T1000 (cell line): Measurements from ENCODE around the gene OTOG.

ENCODE experiments used
- DNase-seq: peaks from one replicate; lab custom pipeline; 2025; ENCODE audit warnings: mixed read lengths; lab: John Stamatoyannopoulos, UW

The OTOG gene

GRCh38 chr11:17561526-17561925 lies 14.5 kb downstream of the OTOG start:
- DNase-seq = no peak

- DNase-seq = no peak
Observed at GRCh38 chr11:17563231-17563646, 16.2 kb downstream of the OTOG start.

GRCh38 chr11:17563961-17564686 lies 17.1 kb downstream of the OTOG start:
- DNase-seq = no peak

- DNase-seq = no peak
Observed at GRCh38 chr11:17564687-17565042, 17.6 kb downstream of the OTOG start.

- no peak for DNase-seq
Observed at GRCh38 chr11:17568944-17569343, 21.9 kb downstream of the OTOG start.

- DNase-seq = no peak
Observed at GRCh38 chr11:17570034-17570433, 23.0 kb downstream of the OTOG start.

GRCh38 chr11:17571431-17572358 lies 24.6 kb downstream of the OTOG start:
- no peak for DNase-seq

- no peak for DNase-seq
Observed at GRCh38 chr11:17572359-17572690, 25.3 kb downstream of the OTOG start.

- no peak for DNase-seq
Observed at GRCh38 chr11:17572791-17573460, 25.9 kb downstream of the OTOG start.

- DNase-seq = no peak
Observed at GRCh38 chr11:17573526-17573925, 26.5 kb downstream of the OTOG start.

- no peak for DNase-seq
Observed at GRCh38 chr11:17574141-17575091, 27.4 kb downstream of the OTOG start.

GRCh38 chr11:17575431-17576425 lies 28.7 kb downstream of the OTOG start:
- no peak for DNase-seq

- no peak for DNase-seq
Observed at GRCh38 chr11:17578296-17578695, 31.2 kb downstream of the OTOG start.

- DNase-seq = no peak
Observed at GRCh38 chr11:17578958-17579357, 31.9 kb downstream of the OTOG start.

GRCh38 chr11:17579451-17579850 lies 32.4 kb downstream of the OTOG start:
- no peak for DNase-seq

- no peak for DNase-seq
Observed at GRCh38 chr11:17580271-17580670, 33.2 kb downstream of the OTOG start.

GRCh38 chr11:17581036-17581731 lies 34.1 kb downstream of the OTOG start:
- no peak for DNase-seq

GRCh38 chr11:17581732-17582053 lies 34.6 kb downstream of the OTOG start:
- no peak for DNase-seq

- DNase-seq = no peak
Observed at GRCh38 chr11:17585911-17586695, 39.0 kb downstream of the OTOG start.
